HG02588 (cell line): ENCODE measurements around the gene YPEL1.
"Not testable (repeated sequence)": the region's sequence is repeated elsewhere in the genome, so short reads cannot be mapped to it uniquely, and the experiment has no call there.

Experiments
- ATAC-seq: cut with Tn5 transposase; IDR thresholded peaks from one replicate; pipeline ENCODE4 v1.9.1; 2021; ENCODE audit warnings: mild to moderate bottlenecking, moderate library complexity; ENCODE audit not compliant: unreplicated experiment

YPEL1 gene

GRCh38 chr22:21686193-21686608, 49.4 kb downstream of the YPEL1 start:
- ATAC-seq = no peak

GRCh38 chr22:21685164-21685513, 50.5 kb downstream of the YPEL1 start:
- ATAC-seq = no peak

GRCh38 chr22:21684492-21685163, 51.0 kb downstream of the YPEL1 start:
- no peak for ATAC-seq

GRCh38 chr22:21683401-21683811, 52.2 kb downstream of the YPEL1 start:
- ATAC-seq = no peak

GRCh38 chr22:21682385-21683175, 53.0 kb downstream of the YPEL1 start:
- no peak for ATAC-seq

GRCh38 chr22:21681566-21682370, 53.8 kb downstream of the YPEL1 start:
- ATAC-seq = no peak

GRCh38 chr22:21680830-21681565, 54.6 kb downstream of the YPEL1 start:
- ATAC-seq = no peak

GRCh38 chr22:21679383-21679782, 56.2 kb downstream of the YPEL1 start:
- ATAC-seq = no peak

- ATAC-seq = not testable (repeated sequence)
Measured at GRCh38 chr22:21678842-21679241, 56.8 kb downstream of the YPEL1 start.

- ATAC-seq = no peak
Measured at GRCh38 chr22:21677606-21678443, 57.8 kb downstream of the YPEL1 start.

GRCh38 chr22:21674638-21675245, 60.9 kb downstream of the YPEL1 start:
- ATAC-seq = no peak

- ATAC-seq = no peak
Measured at GRCh38 chr22:21673534-21674321, 61.9 kb downstream of the YPEL1 start.

GRCh38 chr22:21672107-21672629, 63.4 kb downstream of the YPEL1 start:
- ATAC-seq = no peak

- ATAC-seq = no peak
Measured at GRCh38 chr22:21669026-21669425, 66.6 kb downstream of the YPEL1 start.

- no peak for ATAC-seq
Measured at GRCh38 chr22:21666786-21667185, 68.8 kb downstream of the YPEL1 start.

GRCh38 chr22:21665047-21665851, 70.3 kb downstream of the YPEL1 start:
- no peak for ATAC-seq

- ATAC-seq = no peak
Measured at GRCh38 chr22:21663738-21664137, 71.9 kb downstream of the YPEL1 start.

GRCh38 chr22:21661991-21662390, 73.6 kb downstream of the YPEL1 start:
- no peak for ATAC-seq
